Neutrophil (primary cell): ENCODE results near the gene UNC79.

ENCODE experiments used
- H3K27ac ChIP-seq: fragments of 200-600 bp; sonication (generic); 2 replicates; pipeline ENCODE4 v1.5.1; 2016; ENCODE audit warnings: mild to moderate bottlenecking, moderate library complexity
- H3K27me3 ChIP-seq: fragments of 200-600 bp; sonication (generic); 2 replicates; pipeline ENCODE4 v1.6.0; 2016; ENCODE audit warnings: mild to moderate bottlenecking
- H3K36me3 ChIP-seq: fragments of 200-600 bp; sonication (generic); 2 replicates; pipeline ENCODE4 v1.5.1; 2017
- H3K4me1 ChIP-seq, 2 experiments: fragments of 200-600 bp in 1 of 2; sonication (generic) in 1 of 2; 1 replicate in 1 of 2; 2 replicates in 1 of 2; pipeline versions ENCODE4 v1.5.1 to v1.6.1; 2013 to 2016; ENCODE audit warnings: low read depth in 1 of 2, low read length in 1 of 2, mild to moderate bottlenecking in 1 of 2, moderate library complexity in 1 of 2; ENCODE audit not compliant: control insufficient read depth in 1 of 2, insufficient read depth in 1 of 2
- H3K4me3 ChIP-seq, 2 experiments: fragments of 200-600 bp in 1 of 2; sonication (generic) in 1 of 2; 1 replicate in 1 of 2; 2 replicates in 1 of 2; pipeline ENCODE4 v1.5.1; 2013 to 2016; ENCODE audit warnings: low read depth in 1 of 2, low read length in 1 of 2, mild to moderate bottlenecking in 1 of 2, moderate library complexity in 1 of 2
- H3K9me3 ChIP-seq: fragments of 200-600 bp; sonication (generic); 2 replicates; pipeline ENCODE4 v1.5.1; 2016
- TF ChIP-seq, protein P1 (sequence below): fragments of 200-600 bp; sonication (generic); IDR thresholded peaks from 2 replicates; pipeline ENCODE4 v1.5.1; 2016; ENCODE audit warnings: antibody characterized with exemption

UNC79 gene

DNA sequence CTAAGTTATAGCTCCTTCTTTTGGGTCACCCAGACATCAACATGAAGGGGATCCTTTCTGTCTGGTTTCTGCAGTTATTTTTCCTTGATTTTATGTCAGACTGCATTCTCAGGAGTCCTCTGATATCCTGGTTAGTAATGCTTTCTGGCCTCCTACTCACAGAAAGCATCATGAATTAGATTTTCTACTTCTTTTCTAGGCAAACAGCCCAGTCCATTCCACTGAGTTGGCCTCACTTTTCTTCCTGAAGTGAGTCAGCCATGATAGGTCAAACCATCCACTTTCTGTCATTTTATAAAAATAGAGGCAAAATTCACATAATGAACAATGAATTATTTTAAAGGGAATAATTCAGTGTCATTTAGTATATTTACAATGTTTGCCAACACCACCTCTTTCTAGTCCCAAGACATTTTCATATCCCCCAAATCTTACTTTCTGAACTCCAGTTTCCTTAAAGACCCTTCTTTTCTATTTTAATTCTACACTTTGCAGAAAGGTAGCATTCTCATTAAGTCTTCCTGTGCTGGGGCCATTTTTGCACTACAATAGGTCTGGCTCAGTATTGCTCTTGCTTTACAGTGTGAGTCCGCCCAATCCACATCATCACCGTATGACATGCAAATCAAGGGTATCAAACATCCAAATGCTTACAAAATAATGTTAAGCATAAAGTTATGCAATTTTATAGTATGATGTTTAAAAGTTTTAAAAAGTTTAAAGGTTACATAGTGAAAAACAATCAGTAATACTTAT lies 95.1 kb downstream of the UNC79 start:
- Histone ChIP-seq H3K9me3 (peaks cover 6% of the 10 kb centered on the region), H3K4me1 (peaks cover 5 to 9% of the 10 kb centered on the region in 2 experiments), H3K27ac (no peak overlapping the region), H3K36me3 (no peaks in the 10 kb centered on the region), H3K4me3 (no peak overlapping the region), H3K27me3 (peaks cover 4% of the 10 kb centered on the region)
- TF ChIP-seq, protein P1, sequence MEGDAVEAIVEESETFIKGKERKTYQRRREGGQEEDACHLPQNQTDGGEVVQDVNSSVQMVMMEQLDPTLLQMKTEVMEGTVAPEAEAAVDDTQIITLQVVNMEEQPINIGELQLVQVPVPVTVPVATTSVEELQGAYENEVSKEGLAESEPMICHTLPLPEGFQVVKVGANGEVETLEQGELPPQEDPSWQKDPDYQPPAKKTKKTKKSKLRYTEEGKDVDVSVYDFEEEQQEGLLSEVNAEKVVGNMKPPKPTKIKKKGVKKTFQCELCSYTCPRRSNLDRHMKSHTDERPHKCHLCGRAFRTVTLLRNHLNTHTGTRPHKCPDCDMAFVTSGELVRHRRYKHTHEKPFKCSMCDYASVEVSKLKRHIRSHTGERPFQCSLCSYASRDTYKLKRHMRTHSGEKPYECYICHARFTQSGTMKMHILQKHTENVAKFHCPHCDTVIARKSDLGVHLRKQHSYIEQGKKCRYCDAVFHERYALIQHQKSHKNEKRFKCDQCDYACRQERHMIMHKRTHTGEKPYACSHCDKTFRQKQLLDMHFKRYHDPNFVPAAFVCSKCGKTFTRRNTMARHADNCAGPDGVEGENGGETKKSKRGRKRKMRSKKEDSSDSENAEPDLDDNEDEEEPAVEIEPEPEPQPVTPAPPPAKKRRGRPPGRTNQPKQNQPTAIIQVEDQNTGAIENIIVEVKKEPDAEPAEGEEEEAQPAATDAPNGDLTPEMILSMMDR = no peak

DNA sequence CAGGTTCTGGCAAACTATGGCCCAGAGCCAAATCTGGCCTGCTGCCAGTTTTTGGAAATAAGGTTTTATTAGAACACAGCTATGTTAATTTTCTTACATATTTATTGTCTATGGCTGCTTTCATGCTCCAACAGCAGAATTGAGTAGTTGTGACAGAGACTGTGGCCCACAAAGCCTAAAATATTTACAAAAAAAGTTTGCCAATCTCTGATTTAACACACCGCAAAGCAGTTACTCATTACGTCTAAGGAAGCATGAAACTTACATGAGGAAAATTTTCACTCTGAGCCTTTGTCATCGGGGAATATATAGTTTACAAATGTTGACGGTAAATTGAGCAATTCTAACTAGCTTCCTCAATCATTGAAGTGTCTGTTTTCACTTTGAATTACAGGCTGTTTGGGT lies 96.5 kb downstream of the UNC79 start:
- H3K36me3 ChIP-seq = no peaks in the 10 kb centered on the region
- H3K27ac ChIP-seq = peak overlapping the region; percentile 54
- peaks cover 4% of the 10 kb centered on the region for H3K27me3 ChIP-seq
- no peaks in the 10 kb centered on the region for H3K9me3 ChIP-seq
- H3K4me3 ChIP-seq = no peak overlapping the region
- peaks cover 5 to 9% of the 10 kb centered on the region in 2 experiments for H3K4me1 ChIP-seq
- TF ChIP-seq, protein P1 = no peak

- no peaks in the 10 kb centered on the region for H3K36me3 ChIP-seq
These were observed 98.3 kb downstream of the UNC79 start for GRCh38 chr14:93528884-93529558.

GRCh38 chr14:93531644-93532043 lies 100.9 kb downstream of the UNC79 start:
- no peak overlapping the region for H3K4me3 ChIP-seq
- TF ChIP-seq, protein P1 = no peak
- H3K9me3 ChIP-seq = no peaks in the 10 kb centered on the region
- peaks cover 5 to 9% of the 10 kb centered on the region in 2 experiments for H3K4me1 ChIP-seq
- no peak overlapping the region for H3K27ac ChIP-seq
- no peaks in the 10 kb centered on the region for H3K36me3 ChIP-seq
- H3K27me3 ChIP-seq = no peaks in the 10 kb centered on the region

More at GRCh38 chr14:93528884-93529558, 98.3 kb downstream of the UNC79 start:
- H3K27ac ChIP-seq = no peak overlapping the region
- H3K9me3 ChIP-seq = no peaks in the 10 kb centered on the region
- no peaks in the 10 kb centered on the region for H3K27me3 ChIP-seq
- TF ChIP-seq, protein P1 = no peak
- peaks cover 5 to 9% of the 10 kb centered on the region in 2 experiments for H3K4me1 ChIP-seq
- no peak overlapping the region for H3K4me3 ChIP-seq

GRCh38 chr14:93532541-93532940 lies 101.8 kb downstream of the UNC79 start:
- H3K27ac ChIP-seq = no peak overlapping the region
- H3K4me1 ChIP-seq = peaks cover 0 to 2% of the 10 kb centered on the region in 2 experiments
- H3K4me3 ChIP-seq = no peak overlapping the region
- H3K9me3 ChIP-seq = no peaks in the 10 kb centered on the region
- no peaks in the 10 kb centered on the region for H3K27me3 ChIP-seq
- TF ChIP-seq, protein P1 = no peak
- no peaks in the 10 kb centered on the region for H3K36me3 ChIP-seq
